ENCODE data around the gene INTS14. TPM values are rescaled to one million over a fixed set of nuclear protein-coding genes. Genes with fewer than 3 reads are reported as not detected.
"Not testable (repeated sequence)": the region's sequence is repeated elsewhere in the genome, so short reads cannot be mapped to it uniquely, and the experiment has no call there.

INTS14 gene
- total RNA-seq, 1 experiment from 2014 or later: 44.7 TPM

- Histone ChIP-seq H3K4ac (ENCODE audit: low read depth, low read length) (no peak overlapping the region), H4K20me1 (ENCODE audit: control insufficient read depth, insufficient read depth, insufficient read length) (no peaks in the 10 kb centered on the region), H3K79me2 (ENCODE audit: insufficient read depth, low read length) (no peaks in the 10 kb centered on the region; the same call in 1 of the 2 replicates), H3K4me2 (ENCODE audit: insufficient read depth, insufficient read length, low read length) (no peak overlapping the region), H4K91ac (ENCODE audit: insufficient read length, low read depth, low read length) (no peak overlapping the region), H3K27me3 (ENCODE audit: insufficient read depth, low read length) (no peaks in the 10 kb centered on the region), H2BK120ac (ENCODE audit: low read depth, low read length, poor library complexity, severe bottlenecking) (no peak overlapping the region), H2BK20ac (ENCODE audit: low read depth, low read length, poor library complexity, severe bottlenecking) (no peak overlapping the region), H3K9ac (ENCODE audit: extremely low read depth, insufficient read length, low read length) (no peak overlapping the region), H3T11ph (ENCODE audit: low read length) (no peak overlapping the region), H3K23me2 (ENCODE audit: insufficient read length, low read depth, low read length, poor library complexity, severe bottlenecking) (no peaks in the 10 kb centered on the region), H3K14ac (ENCODE audit: insufficient read depth, low read length) (no peak overlapping the region), H3K23ac (ENCODE audit: insufficient read length, low read depth, low read length) (no peak overlapping the region), H4K5ac (ENCODE audit: insufficient read length, low read depth, low read length) (no peak overlapping the region), H2BK5ac (ENCODE audit: insufficient read length, low read length) (no peak overlapping the region), H2BK12ac (ENCODE audit: insufficient read length, low read depth, low read length) (no peak overlapping the region), H4K8ac (replicated peaks; ENCODE audit: insufficient read length, low read depth, low read length) (no peak overlapping the region), H3K79me1 (ENCODE audit: insufficient read depth, low read depth, low read length, poor library complexity, severe bottlenecking) (peaks cover 3% of the 10 kb centered on the region), H2AK5ac (ENCODE audit: insufficient read length, low read length) (no peak overlapping the region), H3K4me1 (ENCODE audit: insufficient read depth, low read length) (peaks cover 6% of the 10 kb centered on the region; the same call in 1 of the 2 replicates), H3K18ac (ENCODE audit: insufficient read length, low read depth, low read length) (no peak overlapping the region), H3K27ac (ENCODE audit: insufficient read length, low read depth, low read length) (no peak overlapping the region), H3K56ac (ENCODE audit: insufficient read length, low read depth, low read length) (no peak overlapping the region), H2AFZ (ENCODE audit: low read length) (no peak overlapping the region), H3K9me3 (ENCODE audit: control insufficient read depth, low read depth, low read length) (no peaks in the 10 kb centered on the region), H2BK15ac (ENCODE audit: low read depth, low read length) (no peak overlapping the region)
- H3K27ac Mint-ChIP-seq: no peak overlapping the region
- no peaks in the 10 kb centered on the region for H3K9me3 Mint-ChIP-seq
- H3K4me1 Mint-ChIP-seq: peaks cover 15 to 17% of the 10 kb centered on the region in 2 experiments
- H3K4me3 Mint-ChIP-seq: no peak overlapping the region
- no CpG with 5 or more reads among the region's 3 CpGs for WGBS (ENCODE audit: extremely low coverage, insufficient read length, low lambda C conversion rate)
- H3K27me3 Mint-ChIP-seq (ENCODE audit: low read depth): no peaks in the 10 kb centered on the region
- DNase-seq: no peak
- TF ChIP-seq CTCF (conservative IDR thresholded peaks at IDR 0.05): no peak
- H3K36me3 Mint-ChIP-seq (ENCODE audit: insufficient read depth in 1 of 3, low read depth in 3 of 3): peaks cover 35 to 63% (median 58%) of the 10 kb centered on the region in 3 experiments; a peak in 6 of 7 replicates
These were observed 57.2 kb downstream of the INTS14 start for GRCh38 chr15:65553691-65554090.

GRCh38 chr15:65552851-65553250 lies 58.1 kb downstream of the INTS14 start:
- H3K4me2 ChIP-seq (ENCODE audit: insufficient read depth, insufficient read length, low read length); H3T11ph ChIP-seq (ENCODE audit: low read length); H2AFZ ChIP-seq (ENCODE audit: low read length); H2BK12ac ChIP-seq (ENCODE audit: insufficient read length, low read depth, low read length); H3K9ac ChIP-seq (ENCODE audit: extremely low read depth, insufficient read length, low read length); H3K14ac ChIP-seq (ENCODE audit: insufficient read depth, low read length); H3K56ac ChIP-seq (ENCODE audit: insufficient read length, low read depth, low read length); H3K4ac ChIP-seq (ENCODE audit: low read depth, low read length); H2AK5ac ChIP-seq (ENCODE audit: insufficient read length, low read length); H3K18ac ChIP-seq (ENCODE audit: insufficient read length, low read depth, low read length); H2BK120ac ChIP-seq (ENCODE audit: low read depth, low read length, poor library complexity, severe bottlenecking); H3K79me1 ChIP-seq (ENCODE audit: insufficient read depth, low read depth, low read length, poor library complexity, severe bottlenecking); H3K23me2 ChIP-seq (ENCODE audit: insufficient read length, low read depth, low read length, poor library complexity, severe bottlenecking); H4K91ac ChIP-seq (ENCODE audit: insufficient read length, low read depth, low read length); H2BK15ac ChIP-seq (ENCODE audit: low read depth, low read length); H3K9me3 ChIP-seq (ENCODE audit: control insufficient read depth, low read depth, low read length); H3K27ac Mint-ChIP-seq; H3K9me3 Mint-ChIP-seq; DNase-seq; H3K27me3 ChIP-seq (ENCODE audit: insufficient read depth, low read length); H2BK5ac ChIP-seq (ENCODE audit: insufficient read length, low read length); H4K20me1 ChIP-seq (ENCODE audit: control insufficient read depth, insufficient read depth, insufficient read length); H2BK20ac ChIP-seq (ENCODE audit: low read depth, low read length, poor library complexity, severe bottlenecking); H4K5ac ChIP-seq (ENCODE audit: insufficient read length, low read depth, low read length); H3K27me3 Mint-ChIP-seq (ENCODE audit: low read depth); H3K4me1 ChIP-seq (ENCODE audit: insufficient read depth, low read length); H3K4me3 Mint-ChIP-seq; H4K8ac ChIP-seq (replicated peaks; ENCODE audit: insufficient read length, low read depth, low read length); H3K27ac ChIP-seq (ENCODE audit: insufficient read length, low read depth, low read length); H3K79me2 ChIP-seq (ENCODE audit: insufficient read depth, low read length); H3K23ac ChIP-seq (ENCODE audit: insufficient read length, low read depth, low read length): not testable (repeated sequence)
- Mint-ChIP-seq H3K4me1 (peaks cover 15 to 17% of the 10 kb centered on the region in 2 experiments), H3K36me3 (ENCODE audit: insufficient read depth in 1 of 3, low read depth in 3 of 3) (peaks cover 26 to 54% (median 51%) of the 10 kb centered on the region in 3 experiments; a peak in 6 of 7 replicates)
- WGBS (ENCODE audit: extremely low coverage, insufficient read length, low lambda C conversion rate): no CpG with 5 or more reads among the region's 6 CpGs
